Measurements from ENCODE around the gene PGM1.
A peak's percentile ranks its signal among the peaks of the same experiment; 100 is the strongest.
"Not testable (repeated sequence)": the region's sequence is repeated elsewhere in the genome, so short reads cannot be mapped to it uniquely, and the experiment has no call there.

Gene PGM1

GRCh38 chr1:63593303-63593885 lies at the start of gene PGM1:
PGM1 (plus strand) TSS chr1:63593411; CDS start chr1:63593489, 78 bp downstream.
- DNase-seq (ENCODE audit: low read depth): peak; percentile 57

GRCh38 chr1:63545780-63546179 lies 47.4 kb upstream of the PGM1 start:
- no peak for DNase-seq (ENCODE audit: low read depth)

GRCh38 chr1:63547621-63548294 lies 45.5 kb upstream of the PGM1 start:
- DNase-seq (ENCODE audit: low read depth): no peak

- no peak for DNase-seq (ENCODE audit: low read depth)
Measured at GRCh38 chr1:63548303-63548702, 44.9 kb upstream of the PGM1 start.

- DNase-seq (ENCODE audit: low read depth): no peak
Measured at GRCh38 chr1:63548877-63549276, 44.3 kb upstream of the PGM1 start.

- DNase-seq (ENCODE audit: low read depth): no peak
Measured at GRCh38 chr1:63555480-63555879, 37.7 kb upstream of the PGM1 start.

GRCh38 chr1:63557365-63557987 lies 35.7 kb upstream of the PGM1 start:
- DNase-seq (ENCODE audit: low read depth): no peak

- DNase-seq (ENCODE audit: low read depth): no peak
Measured at GRCh38 chr1:63559357-63559756, 33.9 kb upstream of the PGM1 start.

GRCh38 chr1:63563745-63564144 lies 29.5 kb upstream of the PGM1 start:
- no peak for DNase-seq (ENCODE audit: low read depth)

- no peak for DNase-seq (ENCODE audit: low read depth)
Measured at GRCh38 chr1:63569068-63569467, 24.1 kb upstream of the PGM1 start.

- no peak for DNase-seq (ENCODE audit: low read depth)
Measured at GRCh38 chr1:63569640-63570316, 23.4 kb upstream of the PGM1 start.

GRCh38 chr1:63572686-63573085 lies 20.5 kb upstream of the PGM1 start:
- DNase-seq (ENCODE audit: low read depth): not testable (repeated sequence)

- not testable (repeated sequence) for DNase-seq (ENCODE audit: low read depth)
Measured at GRCh38 chr1:63574203-63574796, 18.9 kb upstream of the PGM1 start.

GRCh38 chr1:63575340-63575826 lies 17.8 kb upstream of the PGM1 start:
- DNase-seq (ENCODE audit: low read depth): no peak

GRCh38 chr1:63586326-63586725 lies 6.9 kb upstream of the PGM1 start:
- DNase-seq (ENCODE audit: low read depth): not testable (repeated sequence)

- DNase-seq (ENCODE audit: low read depth): no peak
Measured at GRCh38 chr1:63590166-63590560, 3.0 kb upstream of the PGM1 start.

GRCh38 chr1:63592536-63593302 lies 492 bp upstream of the PGM1 start:
- no peak for DNase-seq (ENCODE audit: low read depth)

- peak; percentile 55 for DNase-seq (ENCODE audit: low read depth)
Measured at GRCh38 chr1:63593886-63594605, 835 bp downstream of the PGM1 start.

GRCh38 chr1:63595435-63595834 lies 2.2 kb downstream of the PGM1 start:
- no peak for DNase-seq (ENCODE audit: low read depth)

GRCh38 chr1:63599799-63600198 lies 6.6 kb downstream of the PGM1 start:
- DNase-seq (ENCODE audit: low read depth): no peak

- no peak for DNase-seq (ENCODE audit: low read depth)
Measured at GRCh38 chr1:63600248-63600647, 7.0 kb downstream of the PGM1 start.

Data from stimulated activated CD8-positive, alpha-beta memory T cell treated with anti-CD3 and anti-CD28 coated beads, Interleukin-12 subunit alpha, Interleukin-12 subunit beta, amount 100 ng/mL, for 1 hour (primary cell).